MM.1S (cell line): ENCODE data around the gene TUBA3C.

Experiments
- EZH2 ChIP-seq: fragments of 300-600 bp; sonication (generic); optimal IDR thresholded peaks from 2 replicates; pipeline ENCODE3; 2017; ENCODE audit warnings: low read depth, mild to moderate bottlenecking, antibody characterized with exemption, low read length, mixed read lengths
- EZH2phosphoT487 ChIP-seq: fragments of 300-600 bp; sonication (generic); IDR thresholded peaks from 2 replicates; pipeline ENCODE4 v1.6.1; 2018; ENCODE audit warnings: antibody characterized with exemption, low read length
- TF ChIP-seq, protein P1 (sequence below): fragments of 300-600 bp; sonication (generic); IDR thresholded peaks from 2 replicates; pipeline ENCODE4 v1.5.1; 2016; ENCODE audit warnings: antibody characterized with exemption, low read length, mixed read lengths

DNA sequence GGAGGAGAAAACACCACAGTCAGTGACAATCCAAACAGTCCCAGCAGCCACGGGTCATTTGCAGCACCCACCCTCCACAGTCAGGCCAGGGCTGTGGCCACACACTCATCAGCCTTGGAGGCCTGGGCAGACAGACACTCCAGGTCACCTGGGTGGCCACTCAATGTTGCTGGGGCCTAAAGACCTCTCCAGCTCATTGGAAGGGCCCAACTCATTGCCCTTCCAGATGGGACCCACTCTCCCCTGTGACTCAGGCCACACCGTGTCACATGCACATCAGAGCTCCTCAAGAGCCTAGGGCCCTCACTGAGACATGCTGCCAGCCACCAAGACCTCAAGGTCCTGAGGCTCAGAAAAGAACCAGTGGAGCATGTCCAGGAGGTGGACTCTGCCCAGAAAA is 22.4 kb downstream of the TUBA3C start:
- TF ChIP-seq EZH2phosphoT487 (no peak), EZH2 (no peak)
- TF ChIP-seq, protein P1, sequence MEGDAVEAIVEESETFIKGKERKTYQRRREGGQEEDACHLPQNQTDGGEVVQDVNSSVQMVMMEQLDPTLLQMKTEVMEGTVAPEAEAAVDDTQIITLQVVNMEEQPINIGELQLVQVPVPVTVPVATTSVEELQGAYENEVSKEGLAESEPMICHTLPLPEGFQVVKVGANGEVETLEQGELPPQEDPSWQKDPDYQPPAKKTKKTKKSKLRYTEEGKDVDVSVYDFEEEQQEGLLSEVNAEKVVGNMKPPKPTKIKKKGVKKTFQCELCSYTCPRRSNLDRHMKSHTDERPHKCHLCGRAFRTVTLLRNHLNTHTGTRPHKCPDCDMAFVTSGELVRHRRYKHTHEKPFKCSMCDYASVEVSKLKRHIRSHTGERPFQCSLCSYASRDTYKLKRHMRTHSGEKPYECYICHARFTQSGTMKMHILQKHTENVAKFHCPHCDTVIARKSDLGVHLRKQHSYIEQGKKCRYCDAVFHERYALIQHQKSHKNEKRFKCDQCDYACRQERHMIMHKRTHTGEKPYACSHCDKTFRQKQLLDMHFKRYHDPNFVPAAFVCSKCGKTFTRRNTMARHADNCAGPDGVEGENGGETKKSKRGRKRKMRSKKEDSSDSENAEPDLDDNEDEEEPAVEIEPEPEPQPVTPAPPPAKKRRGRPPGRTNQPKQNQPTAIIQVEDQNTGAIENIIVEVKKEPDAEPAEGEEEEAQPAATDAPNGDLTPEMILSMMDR = no peak
